CD4-positive, CD25-positive, alpha-beta regulatory T cell (primary cell): ENCODE results near the gene ALDH2. TPM values are rescaled to one million over a fixed set of nuclear protein-coding genes. Genes with fewer than 3 reads are reported as not detected.
"Not testable (repeated sequence)": the region's sequence is repeated elsewhere in the genome, so short reads cannot be mapped to it uniquely, and the experiment has no call there.

Experiments used
- ATAC-seq, 2 donors: fragments of 150-1000 bp; cut with Tn5 transposase; one replicate each; pipeline ENCODE4 v1.10.0; 2021; ENCODE audit warnings: low read depth in 2 of 2, moderate number of reproducible peaks in 2 of 2, moderate library complexity in 1 of 2
- DNase-seq, 3 donors: peaks; one replicate each; pipeline versions ENCODE4 v3.0.0 to v3.0.0-alpha.2; 2012 to 2022; ENCODE audit warnings: mixed read lengths in 1 of 3
- H3K27ac ChIP-seq: one replicate; pipeline ENCODE4 v1.7.0; 2013; ENCODE audit warnings: mild to moderate bottlenecking, low read length; ENCODE audit not compliant: insufficient read depth, poor library complexity, severe bottlenecking
- H3K27me3 ChIP-seq: one replicate; pipeline ENCODE4 v1.7.0; 2013; ENCODE audit warnings: low read length; ENCODE audit not compliant: control insufficient read depth, insufficient read depth
- H3K36me3 ChIP-seq: one replicate; pipeline ENCODE4 v1.7.0; 2013; ENCODE audit warnings: mild to moderate bottlenecking, low read length, moderate library complexity; ENCODE audit not compliant: control insufficient read depth, insufficient read depth
- H3K4me1 ChIP-seq: 2 replicates; pipeline ENCODE4 v1.7.0; 2013; ENCODE audit warnings: mild to moderate bottlenecking, low read length; ENCODE audit not compliant: insufficient read depth, control insufficient read depth, poor library complexity, severe bottlenecking
- H3K4me3 ChIP-seq: one replicate; pipeline ENCODE4 v1.7.0; 2013; ENCODE audit warnings: low read depth, mild to moderate bottlenecking, low read length, moderate library complexity
- H3K9me3 ChIP-seq, 2 experiments: 1 replicate in 1 of 2; 2 replicates in 1 of 2; pipeline ENCODE4 v1.7.0; 2013; ENCODE audit warnings: low read length in 2 of 2, mild to moderate bottlenecking in 1 of 2, moderate library complexity in 1 of 2; ENCODE audit not compliant: control insufficient read depth in 2 of 2
- H3K27ac Mint-ChIP-seq, 3 donors: one replicate each; pipeline ENCODE4 v1.8.0; 2020 to 2022; ENCODE audit warnings: mild to moderate bottlenecking in 3 of 3, mixed read lengths in 3 of 3, moderate library complexity in 2 of 3
- H3K27me3 Mint-ChIP-seq: one replicate; pipeline ENCODE4 v1.8.0; 2022; ENCODE audit warnings: mild to moderate bottlenecking, mixed read lengths
- H3K36me3 Mint-ChIP-seq: one replicate; pipeline ENCODE4 v1.8.0; 2020; ENCODE audit warnings: mixed read lengths
- H3K4me1 Mint-ChIP-seq, 4 donors: one replicate each; pipeline ENCODE4 v1.8.0; 2020 to 2022; ENCODE audit warnings: mixed read lengths in 4 of 4, mild to moderate bottlenecking in 1 of 4
- H3K4me3 Mint-ChIP-seq, 4 donors: one replicate each; pipeline ENCODE4 v1.8.0; 2020 to 2022; ENCODE audit warnings: mild to moderate bottlenecking in 4 of 4, mixed read lengths in 4 of 4, moderate library complexity in 3 of 4
- H3K9me3 Mint-ChIP-seq, 7 donors: one replicate each; pipeline ENCODE4 v1.8.0; 2020 to 2022; ENCODE audit warnings: mixed read lengths in 7 of 7, mild to moderate bottlenecking in 3 of 7, moderate library complexity in 2 of 7
- polyA plus RNA-seq, 4 donors: library from polyadenylated mRNA; unstranded; fragments of 300-500 nt; fragmentation: Illumina TruSeq; gene quantifications; one replicate each; pipeline ENCODE4 v1.2.3, GENCODE V29; 2021
- total RNA-seq: library from RNA; stranded (reverse); gene quantifications from one replicate; pipeline ENCODE4 v1.2.3, GENCODE V29; 2022

The ALDH2 gene
- total and polyA plus RNA-seq, 5 donors from 2014 or later: 0.02 to 1.7 (median 0.35) TPM

GRCh38 chr12:111824312-111824711 is 57.6 kb downstream of the ALDH2 start:
- H3K4me1 Mint-ChIP-seq, ATAC-seq, H3K4me3 ChIP-seq, H3K9me3 ChIP-seq, H3K27me3 ChIP-seq, H3K36me3 Mint-ChIP-seq, H3K9me3 Mint-ChIP-seq, H3K27ac ChIP-seq, H3K4me1 ChIP-seq, H3K27ac Mint-ChIP-seq, H3K36me3 ChIP-seq, H3K4me3 Mint-ChIP-seq: not testable (repeated sequence)
- peak in 2 of 3 donors; percentile 34 to 35 for DNase-seq
- H3K27me3 Mint-ChIP-seq: peaks cover 47% of the 10 kb centered on the region

- no peak overlapping the region for H3K27ac Mint-ChIP-seq
- H3K27ac ChIP-seq: no peak overlapping the region
- no peaks in the 10 kb centered on the region for H3K4me1 ChIP-seq
- no peaks in the 10 kb centered on the region for H3K36me3 ChIP-seq
- ATAC-seq (no peak), DNase-seq (no peak)
- peaks cover 4% of the 10 kb centered on the region for H3K27me3 ChIP-seq
- peaks cover 0 to 4% (median 0%) of the 10 kb centered on the region in 7 donors for H3K9me3 Mint-ChIP-seq
- no peak overlapping the region for H3K4me3 Mint-ChIP-seq
- H3K4me1 Mint-ChIP-seq: peaks cover 0 to 7% (median 3%) of the 10 kb centered on the region in 4 donors
- no peak overlapping the region for H3K4me3 ChIP-seq
- no peaks in the 10 kb centered on the region for H3K9me3 ChIP-seq
- peaks cover 35% of the 10 kb centered on the region for H3K27me3 Mint-ChIP-seq
- no peaks in the 10 kb centered on the region for H3K36me3 Mint-ChIP-seq
These were observed 58.8 kb downstream of the ALDH2 start for GRCh38 chr12:111825509-111825908.

GRCh38 chr12:111826316-111826715 is 59.6 kb downstream of the ALDH2 start:
- Mint-ChIP-seq H3K36me3 (no peaks in the 10 kb centered on the region), H3K27ac (no peak overlapping the region), H3K4me3 (no peak overlapping the region), H3K27me3 (peaks cover 33% of the 10 kb centered on the region), H3K4me1 (peaks cover 0 to 7% (median 3%) of the 10 kb centered on the region in 4 donors), H3K9me3 (peaks cover 0 to 1% (median 0%) of the 10 kb centered on the region in 7 donors)
- DNase-seq: no peak
- no peak for ATAC-seq
- H3K27ac ChIP-seq: no peak overlapping the region
- no peaks in the 10 kb centered on the region for H3K4me1 ChIP-seq
- H3K9me3 ChIP-seq: no peaks in the 10 kb centered on the region
- no peaks in the 10 kb centered on the region for H3K36me3 ChIP-seq
- H3K4me3 ChIP-seq: no peak overlapping the region
- peaks cover 3% of the 10 kb centered on the region for H3K27me3 ChIP-seq

GRCh38 chr12:111826992-111827391 is 60.3 kb downstream of the ALDH2 start:
- H3K9me3 ChIP-seq: no peaks in the 10 kb centered on the region
- ATAC-seq: no peak
- DNase-seq: no peak
- Mint-ChIP-seq H3K4me1 (peaks cover 0 to 7% (median 2%) of the 10 kb centered on the region in 4 donors), H3K36me3 (no peaks in the 10 kb centered on the region), H3K27ac (no peak overlapping the region), H3K27me3 (peaks cover 33% of the 10 kb centered on the region), H3K9me3 (no peaks in the 10 kb centered on the region), H3K4me3 (no peak overlapping the region)
- no peak overlapping the region for H3K4me3 ChIP-seq
- H3K27ac ChIP-seq: no peak overlapping the region
- no peaks in the 10 kb centered on the region for H3K4me1 ChIP-seq
- H3K27me3 ChIP-seq: peaks cover 3% of the 10 kb centered on the region
- H3K36me3 ChIP-seq: no peaks in the 10 kb centered on the region

- Mint-ChIP-seq H3K4me3 (no peak overlapping the region), H3K36me3 (no peaks in the 10 kb centered on the region), H3K27ac (no peak overlapping the region), H3K27me3 (peaks cover 26% of the 10 kb centered on the region), H3K9me3 (peaks cover 0 to 5% (median 0%) of the 10 kb centered on the region in 7 donors), H3K4me1 (peaks cover 0 to 7% (median 2%) of the 10 kb centered on the region in 4 donors)
- ATAC-seq (no peak), DNase-seq (no peak)
- H3K9me3 ChIP-seq: no peaks in the 10 kb centered on the region
- no peak overlapping the region for H3K4me3 ChIP-seq
- H3K4me1 ChIP-seq: no peaks in the 10 kb centered on the region
- H3K27me3 ChIP-seq: peaks cover 3% of the 10 kb centered on the region
- no peaks in the 10 kb centered on the region for H3K36me3 ChIP-seq
- H3K27ac ChIP-seq: no peak overlapping the region
These were observed 61.2 kb downstream of the ALDH2 start for GRCh38 chr12:111827907-111828306.

- no peak overlapping the region for H3K4me3 ChIP-seq
- peaks cover 3% of the 10 kb centered on the region for H3K27me3 ChIP-seq
- Mint-ChIP-seq H3K4me3 (no peak overlapping the region), H3K27ac (no peak overlapping the region), H3K36me3 (no peaks in the 10 kb centered on the region), H3K27me3 (peaks cover 20% of the 10 kb centered on the region), H3K4me1 (peaks cover 0 to 7% (median 2%) of the 10 kb centered on the region in 4 donors), H3K9me3 (peaks cover 0 to 6% (median 0%) of the 10 kb centered on the region in 7 donors)
- H3K9me3 ChIP-seq: no peaks in the 10 kb centered on the region
- ATAC-seq (no peak), DNase-seq (no peak)
- no peaks in the 10 kb centered on the region for H3K36me3 ChIP-seq
- H3K4me1 ChIP-seq: no peaks in the 10 kb centered on the region
- no peak overlapping the region for H3K27ac ChIP-seq
These were observed 61.7 kb downstream of the ALDH2 start for GRCh38 chr12:111828338-111828979.

- H3K4me3 ChIP-seq, H3K4me1 ChIP-seq, H3K36me3 ChIP-seq, H3K9me3 ChIP-seq, H3K27ac Mint-ChIP-seq, H3K27me3 ChIP-seq, H3K36me3 Mint-ChIP-seq, ATAC-seq, H3K27me3 Mint-ChIP-seq, H3K9me3 Mint-ChIP-seq, H3K27ac ChIP-seq, DNase-seq: not testable (repeated sequence)
- peak overlapping the region in 1 of 4 donors; percentile 10 for H3K4me3 Mint-ChIP-seq
- H3K4me1 Mint-ChIP-seq: peaks cover 0 to 10% (median under 1%) of the 10 kb centered on the region in 4 donors
These were observed 62.9 kb downstream of the ALDH2 start for GRCh38 chr12:111829635-111830034.

GRCh38 chr12:111834740-111835386 is 68.1 kb downstream of the ALDH2 start:
- Histone ChIP-seq H3K36me3 (peaks cover 13% of the 10 kb centered on the region), H3K4me1 (peaks cover 14% of the 10 kb centered on the region)
- Mint-ChIP-seq H3K36me3 (peaks cover 20% of the 10 kb centered on the region), H3K4me1 (peaks cover 0 to 41% (median 18%) of the 10 kb centered on the region in 4 donors), H3K4me3 (peak overlapping the region; percentile 39 to 72 (median 54)), H3K27ac (peak overlapping the region in 1 of 3 donors; percentile 55)
- ATAC-seq, H3K27ac ChIP-seq, H3K27me3 Mint-ChIP-seq, H3K9me3 ChIP-seq, H3K9me3 Mint-ChIP-seq, H3K27me3 ChIP-seq, H3K4me3 ChIP-seq: not testable (repeated sequence)
- peak in 2 of 3 donors; percentile 10 to 37 for DNase-seq
